Kidney (tissue), 14 donors: ENCODE measurements around the gene RAPGEF4. TPM values are rescaled to one million over a fixed set of nuclear protein-coding genes. Genes with fewer than 3 reads are reported as not detected.

Experiments used
- DNase-seq, 5 donors: peaks; one replicate each; pipeline ENCODE4 v3.0.0-alpha.2; 2013 to 2020
- FAIRE-seq: peaks from 2 replicates; lab custom pipeline; 2012; peaks lifted over from hg19 to GRCh38; lab: Jason Lieb, UNC
- H3K27ac ChIP-seq, 2 donors: one replicate each; pipeline ENCODE4 v1.7.0; 2013; ENCODE audit warnings: low read depth in 2 of 2, low read length in 2 of 2, inconsistent platforms in 1 of 2
- H3K27me3 ChIP-seq: one replicate; pipeline ENCODE4 v1.7.1; 2013; ENCODE audit warnings: low read length, inconsistent platforms; ENCODE audit not compliant: control insufficient read depth, insufficient read depth
- H3K36me3 ChIP-seq, 3 donors: one replicate each; pipeline versions ENCODE4 v1.7.0 to v1.7.1; 2013; ENCODE audit warnings: low read length in 3 of 3, control low read depth in 1 of 3, inconsistent platforms in 1 of 3; ENCODE audit not compliant: insufficient read depth in 3 of 3, control insufficient read depth in 2 of 3
- H3K4me1 ChIP-seq, 3 donors: one replicate each; pipeline versions ENCODE4 v1.7.0 to v1.7.1; 2013; ENCODE audit warnings: low read length in 3 of 3, inconsistent platforms in 1 of 3, low read depth in 1 of 3; ENCODE audit not compliant: control insufficient read depth in 2 of 3, insufficient read depth in 2 of 3
- H3K4me3 ChIP-seq, 3 donors: one replicate each; pipeline versions ENCODE4 v1.7.0 to v1.8.1; 2013; ENCODE audit warnings: low read length in 3 of 3, control low read depth in 1 of 3, inconsistent platforms in 1 of 3
- H3K9ac ChIP-seq, 3 donors: one replicate each; pipeline versions ENCODE4 v1.7.0 to v1.7.1; 2013; ENCODE audit warnings: low read length in 3 of 3, control low read depth in 1 of 3, inconsistent platforms in 1 of 3
- H3K9me3 ChIP-seq, 3 donors: one replicate each; pipeline versions ENCODE4 v1.7.0 to v1.7.1; 2013; ENCODE audit warnings: low read length in 3 of 3, control low read depth in 1 of 3, inconsistent platforms in 1 of 3; ENCODE audit not compliant: control insufficient read depth in 2 of 3, insufficient read depth in 1 of 3
- intact Hi-C: fragments of 100-400 bp; cut with DNase I; formaldehyde crosslinking; loops from one replicate; pipeline ENCODE4 v1.11.1; 2022
- polyA plus RNA-seq: library from polyadenylated mRNA; stranded (reverse); fragments of 350-450 nt; fragmentation: Illumina TruSeq; extraction: RNeasy Lipid Tissue Mini Kit (QIAGEN cat#74804); gene quantifications from one replicate; pipeline ENCODE4 v1.2.3, GENCODE V29; 2014; ENCODE audit warnings: low read depth, low replicate concordance; ENCODE audit not compliant: insufficient read depth
- total RNA-seq: library from RNA; stranded (reverse); fragmentation: NEBNext Ultra II Directional; extraction: Animal tissue kit (Norgen Biotek cat#: 25700); gene quantifications from one replicate; pipeline ENCODE4 v1.2.1, GENCODE V29; 2021
- TF ChIP-seq, protein P1 (sequence below): IDR thresholded peaks from 3 replicates; pipeline ENCODE4 v1.5.1; 2012; ENCODE audit warnings: mild to moderate bottlenecking, moderate library complexity, borderline replicate concordance; ENCODE audit not compliant: insufficient read depth; ENCODE audit errors: extremely low read depth
- donor health status: control.
- donor health status: control.
- donor health status: control.
- donor health status: control.
- donor health status: control.
- donor health status: DM: yes; HTN: yes; CAD: no.
- donor health status: Normal renal cell carcinoma (clear cell type).

RAPGEF4 gene
- total and polyA plus RNA-seq, 2 donors from 2014 or later = 3.8 to 13.6 TPM

DNA sequence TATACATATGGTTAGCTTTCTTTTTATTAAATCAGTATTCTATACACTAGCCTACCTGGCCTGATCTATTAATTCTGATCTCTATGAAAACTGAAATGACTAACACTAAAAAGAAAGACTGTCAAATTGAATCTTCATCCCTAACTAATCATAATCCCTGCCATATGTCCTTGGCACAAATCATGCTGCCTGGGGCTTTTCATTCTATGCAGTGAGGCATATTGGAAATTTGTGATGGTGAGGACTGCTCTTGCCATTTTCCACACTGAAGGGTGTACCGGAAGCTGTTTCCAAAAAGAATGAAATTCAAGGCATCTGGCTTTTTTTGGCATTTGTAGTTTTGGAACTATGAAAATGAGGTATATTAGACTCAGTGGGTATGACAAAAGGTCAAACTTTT lies 39.7 kb downstream of the RAPGEF4 start:
- H3K4me3 ChIP-seq = no peak overlapping the region
- FAIRE-seq = no peak
- intact Hi-C loops = no loop called here

DNA sequence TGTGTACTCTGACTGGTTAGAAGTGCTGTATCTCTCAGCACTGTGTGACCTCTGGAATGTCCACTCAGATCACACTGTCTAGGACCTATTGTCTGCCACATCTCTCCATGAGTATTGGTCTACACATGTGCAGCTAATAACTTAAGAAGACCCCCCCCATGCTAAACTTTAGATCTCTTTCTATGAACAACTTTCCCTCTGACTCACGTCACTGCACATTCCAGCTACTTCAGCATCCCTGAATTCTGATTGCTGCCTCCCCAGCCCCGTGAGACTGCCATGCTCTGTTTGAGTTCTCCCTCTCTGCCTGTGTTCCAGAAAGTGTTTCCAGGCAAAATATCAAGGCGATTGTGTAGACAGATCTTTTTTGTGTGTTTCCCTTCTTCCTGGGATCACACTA lies 41.8 kb downstream of the RAPGEF4 start:
- no peak for FAIRE-seq
- Histone ChIP-seq H3K4me1 (no peaks in the 10 kb centered on the region), H3K9me3 (no peaks in the 10 kb centered on the region), H3K27me3 (no peaks in the 10 kb centered on the region), H3K27ac (no peak overlapping the region), H3K36me3 (no peaks in the 10 kb centered on the region), H3K4me3 (no peak overlapping the region), H3K9ac (no peak overlapping the region)
- TF ChIP-seq, protein P1, sequence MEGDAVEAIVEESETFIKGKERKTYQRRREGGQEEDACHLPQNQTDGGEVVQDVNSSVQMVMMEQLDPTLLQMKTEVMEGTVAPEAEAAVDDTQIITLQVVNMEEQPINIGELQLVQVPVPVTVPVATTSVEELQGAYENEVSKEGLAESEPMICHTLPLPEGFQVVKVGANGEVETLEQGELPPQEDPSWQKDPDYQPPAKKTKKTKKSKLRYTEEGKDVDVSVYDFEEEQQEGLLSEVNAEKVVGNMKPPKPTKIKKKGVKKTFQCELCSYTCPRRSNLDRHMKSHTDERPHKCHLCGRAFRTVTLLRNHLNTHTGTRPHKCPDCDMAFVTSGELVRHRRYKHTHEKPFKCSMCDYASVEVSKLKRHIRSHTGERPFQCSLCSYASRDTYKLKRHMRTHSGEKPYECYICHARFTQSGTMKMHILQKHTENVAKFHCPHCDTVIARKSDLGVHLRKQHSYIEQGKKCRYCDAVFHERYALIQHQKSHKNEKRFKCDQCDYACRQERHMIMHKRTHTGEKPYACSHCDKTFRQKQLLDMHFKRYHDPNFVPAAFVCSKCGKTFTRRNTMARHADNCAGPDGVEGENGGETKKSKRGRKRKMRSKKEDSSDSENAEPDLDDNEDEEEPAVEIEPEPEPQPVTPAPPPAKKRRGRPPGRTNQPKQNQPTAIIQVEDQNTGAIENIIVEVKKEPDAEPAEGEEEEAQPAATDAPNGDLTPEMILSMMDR = no peak
- intact Hi-C loops = no loop called here
- no peak for DNase-seq

More for the DNA sequence above, 39.7 kb downstream of the RAPGEF4 start:
- Histone ChIP-seq H3K27me3 (no peaks in the 10 kb centered on the region), H3K36me3 (no peaks in the 10 kb centered on the region), H3K4me1 (no peaks in the 10 kb centered on the region), H3K9me3 (no peaks in the 10 kb centered on the region), H3K9ac (no peak overlapping the region), H3K27ac (no peak overlapping the region)
- no peak for DNase-seq
- TF ChIP-seq, protein P1 = no peak

DNA sequence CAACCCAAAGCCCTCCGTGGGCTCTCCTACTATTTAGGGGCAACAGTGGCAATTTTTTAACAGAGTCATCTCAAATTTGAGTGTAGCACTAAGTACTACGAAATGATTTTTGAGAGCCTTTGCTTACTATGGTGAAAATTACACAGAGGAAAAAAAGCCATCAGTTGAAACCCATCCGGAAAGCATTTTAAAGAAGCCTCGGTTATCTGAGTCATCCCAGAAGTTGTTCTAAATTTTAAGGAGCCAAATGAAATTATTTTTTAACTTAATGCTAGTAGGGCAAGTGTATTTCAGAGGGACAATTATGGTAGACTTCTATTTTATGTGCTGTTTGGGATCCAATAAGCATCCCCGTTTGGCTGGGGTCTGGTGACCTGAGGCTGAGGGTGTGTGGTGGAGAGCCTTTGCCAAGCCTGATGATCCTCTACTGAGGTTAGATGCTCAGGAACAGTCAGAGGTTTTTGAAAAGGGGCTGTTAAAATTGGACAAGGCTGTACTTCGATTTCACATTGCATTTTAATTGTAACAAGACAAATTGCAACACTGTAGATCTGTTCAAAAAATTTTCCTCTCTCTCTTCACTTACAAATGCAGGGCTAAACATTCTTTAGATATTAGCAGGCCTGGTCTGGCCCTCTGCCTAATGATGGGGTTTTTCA lies 47.0 kb downstream of the RAPGEF4 start:
- no peak overlapping the region for H3K9ac ChIP-seq
- H3K27me3 ChIP-seq = no peaks in the 10 kb centered on the region
- H3K27ac ChIP-seq = no peak overlapping the region
- no peaks in the 10 kb centered on the region for H3K9me3 ChIP-seq
- no peak for FAIRE-seq
- H3K36me3 ChIP-seq = no peaks in the 10 kb centered on the region
- H3K4me3 ChIP-seq = no peak overlapping the region
- peaks cover 0 to 5% (median 2%) of the 10 kb centered on the region in 3 donors for H3K4me1 ChIP-seq
- intact Hi-C loops = no loop called here
- DNase-seq = no peak
- TF ChIP-seq, protein P1 = no peak
